T-helper 9 cell (primary cell): ENCODE results near the gene SLC47A1.

ENCODE experiments used
- DNase-seq: peaks from one replicate; pipeline ENCODE4 v3.0.0-alpha.2; 2020

Gene SLC47A1

GRCh38 chr17:19614900-19615299 lies 81.2 kb downstream of the SLC47A1 start:
- no peak for DNase-seq

GRCh38 chr17:19618015-19618414 lies 84.4 kb downstream of the SLC47A1 start:
- DNase-seq = no peak

- DNase-seq = no peak
Observed at GRCh38 chr17:19619705-19620325, 86.2 kb downstream of the SLC47A1 start.

- no peak for DNase-seq
Observed at GRCh38 chr17:19621697-19622096, 88.0 kb downstream of the SLC47A1 start.

GRCh38 chr17:19626079-19626478 lies 92.4 kb downstream of the SLC47A1 start:
- no peak for DNase-seq
